GM12878 (cell line): ENCODE results near the gene SPATA6.
"Not testable (repeated sequence)": the region's sequence is repeated elsewhere in the genome, so short reads cannot be mapped to it uniquely, and the experiment has no call there.

ENCODE experiments used
- ASH2L ChIP-seq: fragments of 300-600, 200-600 bp; sonication (generic); IDR thresholded peaks from 2 replicates; pipeline ENCODE4 v1.6.1; 2017; ENCODE audit warnings: low read depth, mild to moderate bottlenecking, borderline replicate concordance
- CEBPB ChIP-seq, 2 experiments: fragments of 150-350 bp in 1 of 2; IDR thresholded peaks; 2 replicates each; pipeline ENCODE4 v1.6.1; 2012 to 2014; ENCODE audit warnings: low read depth in 2 of 2, low read length in 2 of 2, borderline replicate concordance in 1 of 2, inconsistent platforms in 1 of 2
- CHD1 ChIP-seq: IDR thresholded peaks from 2 replicates; pipeline ENCODE4 v1.6.1; 2012; ENCODE audit warnings: low read depth, low read length, improper control_type of control experiment
- CHD2 ChIP-seq: IDR thresholded peaks from 2 replicates; pipeline ENCODE4 v1.6.1; 2011; ENCODE audit warnings: low read depth, low read length, improper control_type of control experiment, borderline replicate concordance
- CTCF ChIP-seq, 3 experiments: IDR thresholded peaks in 2 of 3; conservative IDR thresholded peaks in 1 of 3; 2 replicates each; pipeline ENCODE4 v1.5.1; 2011; ENCODE audit warnings: low read depth in 3 of 3, low read length in 3 of 3, mild to moderate bottlenecking in 3 of 3, control low read depth in 2 of 3, moderate library complexity in 2 of 3, inconsistent platforms in 1 of 3, mixed read lengths in 1 of 3; ENCODE audit not compliant: control insufficient read depth in 2 of 3, insufficient read depth in 1 of 3; ENCODE audit errors: extremely low read depth in 1 of 3
- EGR1 ChIP-seq, 2 experiments: IDR thresholded peaks; 1 replicate in 1 of 2; 2 replicates in 1 of 2; pipeline ENCODE4 v1.6.1; 2011 to 2012; ENCODE audit warnings: low read depth in 2 of 2, low read length in 2 of 2, borderline replicate concordance in 1 of 2, mild to moderate bottlenecking in 1 of 2, moderate library complexity in 1 of 2
- EZH2 ChIP-seq: IDR thresholded peaks from 2 replicates; pipeline ENCODE4 v1.6.1; 2012; ENCODE audit warnings: low read depth, mild to moderate bottlenecking, control low read depth, inconsistent platforms, low read length, borderline replicate concordance; ENCODE audit not compliant: control insufficient read depth
- NBN ChIP-seq: fragments of 450-650 bp; IDR thresholded peaks from 2 replicates; pipeline ENCODE4 v1.6.1; 2016
- PML ChIP-seq: IDR thresholded peaks from 2 replicates; pipeline ENCODE4 v1.6.1; 2012; ENCODE audit warnings: low read length, inconsistent platforms
- POLR2A ChIP-seq: IDR thresholded peaks from 2 replicates; pipeline ENCODE4 v1.6.1; 2011; ENCODE audit warnings: low read depth, mild to moderate bottlenecking, low read length
- SKIL ChIP-seq: fragments of 450-650 bp; IDR thresholded peaks from 2 replicates; pipeline ENCODE4 v1.6.1; 2017; ENCODE audit warnings: mild to moderate bottlenecking, low read depth, inconsistent platforms; ENCODE audit not compliant: poor library complexity, severe bottlenecking
- SP1 ChIP-seq: IDR thresholded peaks from one replicate; pipeline ENCODE4 v1.6.1; 2011; ENCODE audit warnings: low read depth, low read length
- SUZ12 ChIP-seq: fragments of 200-600 bp; sonication (generic); IDR thresholded peaks from one replicate; pipeline ENCODE4 v1.6.1; 2018; ENCODE audit warnings: antibody characterized with exemption, mild to moderate bottlenecking; ENCODE audit not compliant: unreplicated experiment
- ZNF384 ChIP-seq: IDR thresholded peaks from 2 replicates; pipeline ENCODE4 v1.6.1; 2012; ENCODE audit warnings: low read depth, mild to moderate bottlenecking, low read length, improper control_type of control experiment, borderline replicate concordance

- TF ChIP-seq POLR2A; EGR1 (IDR thresholded peaks at IDR 0.05; ENCODE audit: borderline replicate concordance in 1 of 2, low read depth in 2 of 2, low read length in 2 of 2); SKIL; CEBPB (IDR thresholded peaks at IDR 0.05; ENCODE audit: borderline replicate concordance in 1 of 2, low read depth in 2 of 2, low read length in 2 of 2); CHD1; NBN; ASH2L; CHD2; CTCF (IDR thresholded peaks at IDR 0.05 in 2 of 3, conservative IDR thresholded peaks at IDR 0.05 in 1 of 3; ENCODE audit: control insufficient read depth in 2 of 3, extremely low read depth in 1 of 3, insufficient read depth in 1 of 3, low read depth in 3 of 3, low read length in 3 of 3); ZNF384; PML; EZH2; SUZ12; SP1: not testable (repeated sequence)
Measured at GRCh38 chr1:48444186-48444585, 27.8 kb downstream of the SPATA6 start.
